MCF 10A (cell line): ENCODE data around the gene CAST. TPM values are rescaled to one million over a fixed set of nuclear protein-coding genes. Genes with fewer than 3 reads are reported as not detected.
A peak's percentile ranks its signal among the peaks of the same experiment; 100 is the strongest.

Experiments used
- BruUV-seq: library from RNA; stranded (reverse); fragments of 400-500 nt; replicated peaks from 2 replicates; lab custom pipeline; 2021; lab: Mats Ljungman, UMichigan
- CTCF ChIA-PET: fragments of 300-600 bp; sonication (Branson Sonifier 250); formaldehyde crosslinking; extraction: SDS; loops from one replicate; lab custom pipeline; 2021; ENCODE audit warnings: antibody characterized with exemption, inconsistent platforms; lab: Yijun Ruan, JAX
- POLR2A ChIA-PET: fragments of 300-600, 350-650 bp; sonication (Branson Sonifier 250); formaldehyde crosslinking; extraction: SDS; loops from one replicate; lab custom pipeline; 2020; ENCODE audit warnings: antibody characterized with exemption, inconsistent platforms; lab: Yijun Ruan, JAX
- DNase-seq: peaks from one replicate; pipeline ENCODE4 v3.0.0-alpha.2; 2018; ENCODE audit not compliant: unreplicated experiment
- H3K27ac Mint-ChIP-seq: one replicate; pipeline ENCODE4 v1.8.0; 2022; ENCODE audit warnings: mild to moderate bottlenecking, low read depth, mixed read lengths; ENCODE audit not compliant: unreplicated experiment
- H3K27me3 Mint-ChIP-seq: one replicate; pipeline ENCODE4 v1.8.0; 2022; ENCODE audit warnings: mixed read lengths; ENCODE audit not compliant: insufficient read depth, unreplicated experiment
- H3K36me3 Mint-ChIP-seq: one replicate; pipeline ENCODE4 v1.8.0; 2022; ENCODE audit warnings: mild to moderate bottlenecking, moderate library complexity, mixed read lengths; ENCODE audit not compliant: insufficient read depth, unreplicated experiment
- H3K4me1 Mint-ChIP-seq: one replicate; pipeline ENCODE4 v1.8.0; 2022; ENCODE audit warnings: mixed read lengths; ENCODE audit not compliant: insufficient read depth, unreplicated experiment
- H3K4me3 Mint-ChIP-seq: one replicate; pipeline ENCODE4 v1.8.0; 2022; ENCODE audit warnings: mild to moderate bottlenecking, moderate library complexity, mixed read lengths; ENCODE audit not compliant: unreplicated experiment
- H3K9me3 Mint-ChIP-seq: one replicate; pipeline ENCODE4 v1.8.0; 2022; ENCODE audit warnings: mixed read lengths; ENCODE audit not compliant: unreplicated experiment
- intact Hi-C: fragments of 100-400 bp; cut with micrococcal nuclease; formaldehyde crosslinking; loops from 2 replicates; pipeline ENCODE4 v1.14.1; 2022
- total RNA-seq: library from RNA; stranded (reverse); gene quantifications from 2 replicates; pipeline ENCODE4 v1.2.3, GENCODE V29; 2022
- TF ChIP-seq, protein P1 (sequence below): fragments of 200-600 bp; IDR thresholded peaks from one replicate; pipeline ENCODE4 v1.8.0; 2022; ENCODE audit warnings: antibody characterized with exemption, mild to moderate bottlenecking; ENCODE audit not compliant: unreplicated experiment

CAST gene
- total RNA-seq, 1 experiment from 2014 or later: 351 TPM

DNA sequence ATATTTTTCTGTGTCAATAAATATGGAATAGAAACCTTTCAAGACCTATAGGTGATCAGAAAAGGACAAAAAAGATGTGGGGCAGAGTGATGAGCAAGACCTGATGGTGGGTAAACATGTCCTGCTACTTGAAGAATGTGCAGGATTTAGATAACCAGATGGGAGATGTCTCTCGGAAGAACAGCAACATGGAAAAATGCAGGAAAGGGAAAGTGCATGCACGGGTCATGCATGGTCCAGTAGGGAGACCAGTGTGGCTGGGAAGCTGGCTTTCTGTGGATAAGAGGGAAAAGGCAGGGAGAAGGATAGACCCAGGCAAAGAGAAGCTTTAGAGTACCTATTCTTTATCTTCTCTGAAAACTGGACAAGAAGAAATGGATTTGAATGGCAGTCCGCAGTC, 7.1 kb upstream of the CAST start:
- Mint-ChIP-seq H3K27me3 (no peaks in the 10 kb centered on the region), H3K4me1 (peaks cover 31% of the 10 kb centered on the region)
- TF ChIP-seq, protein P1, sequence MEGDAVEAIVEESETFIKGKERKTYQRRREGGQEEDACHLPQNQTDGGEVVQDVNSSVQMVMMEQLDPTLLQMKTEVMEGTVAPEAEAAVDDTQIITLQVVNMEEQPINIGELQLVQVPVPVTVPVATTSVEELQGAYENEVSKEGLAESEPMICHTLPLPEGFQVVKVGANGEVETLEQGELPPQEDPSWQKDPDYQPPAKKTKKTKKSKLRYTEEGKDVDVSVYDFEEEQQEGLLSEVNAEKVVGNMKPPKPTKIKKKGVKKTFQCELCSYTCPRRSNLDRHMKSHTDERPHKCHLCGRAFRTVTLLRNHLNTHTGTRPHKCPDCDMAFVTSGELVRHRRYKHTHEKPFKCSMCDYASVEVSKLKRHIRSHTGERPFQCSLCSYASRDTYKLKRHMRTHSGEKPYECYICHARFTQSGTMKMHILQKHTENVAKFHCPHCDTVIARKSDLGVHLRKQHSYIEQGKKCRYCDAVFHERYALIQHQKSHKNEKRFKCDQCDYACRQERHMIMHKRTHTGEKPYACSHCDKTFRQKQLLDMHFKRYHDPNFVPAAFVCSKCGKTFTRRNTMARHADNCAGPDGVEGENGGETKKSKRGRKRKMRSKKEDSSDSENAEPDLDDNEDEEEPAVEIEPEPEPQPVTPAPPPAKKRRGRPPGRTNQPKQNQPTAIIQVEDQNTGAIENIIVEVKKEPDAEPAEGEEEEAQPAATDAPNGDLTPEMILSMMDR: no peak

DNA sequence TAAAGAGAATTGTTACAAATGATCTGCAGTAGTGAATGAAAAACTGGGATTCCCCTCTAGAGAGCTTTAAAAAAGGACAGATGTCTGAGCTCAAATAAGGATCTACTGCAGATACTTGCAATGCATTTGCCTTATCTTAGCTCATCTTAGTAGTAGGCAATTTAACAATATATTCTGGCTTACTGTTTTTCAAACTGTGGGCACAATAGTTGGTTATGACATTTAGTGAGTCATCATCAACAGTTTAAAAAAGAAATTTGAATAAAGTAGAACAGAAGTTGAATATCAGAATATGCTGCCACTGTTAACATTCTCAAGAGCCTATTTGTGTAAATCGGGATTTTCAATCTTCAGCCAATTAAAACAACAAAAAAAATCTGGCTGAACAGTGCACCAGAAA, 6.7 kb upstream of the CAST start:
- TF ChIP-seq, protein P1: no peak
- DNase-seq: peak; percentile 48
- no peak overlapping the region for H3K4me3 Mint-ChIP-seq
- intact Hi-C loops: no loop called here
- no peak overlapping the region for H3K27ac Mint-ChIP-seq
- H3K27me3 Mint-ChIP-seq: no peaks in the 10 kb centered on the region
- no peaks in the 10 kb centered on the region for H3K36me3 Mint-ChIP-seq
- no peaks in the 10 kb centered on the region for H3K9me3 Mint-ChIP-seq
- H3K4me1 Mint-ChIP-seq: peaks cover 35% of the 10 kb centered on the region
- no TSS peak for BruUV-seq
- ChIA-PET POLR2A (interaction anchor here (0.7 to 5.2 kb wide), 11 partner anchors 7 to 152 kb away, joined by 3 to 43 read pairs (median 4); partner anchors contain the start of genes CAST and ERAP1), CTCF (interaction anchor here (0.6 to 2.4 kb wide), 7 partner anchors 26 to 257 kb away, joined by 3 to 18 read pairs (median 3); no protein-coding TSS in a partner anchor)

More for the DNA sequence above, 7.1 kb upstream of the CAST start:
- Mint-ChIP-seq H3K36me3 (no peaks in the 10 kb centered on the region), H3K27ac (no peak overlapping the region), H3K9me3 (no peaks in the 10 kb centered on the region), H3K4me3 (no peak overlapping the region)
- ChIA-PET POLR2A (interaction anchor here (0.8 to 5.2 kb wide), 9 partner anchors 8 to 152 kb away, joined by 3 to 43 read pairs (median 6); partner anchors contain the start of genes CAST and ERAP1), CTCF (interaction anchor here (0.6 to 2.4 kb wide), 8 partner anchors 19 to 257 kb away, joined by 3 to 18 read pairs (median 3); no protein-coding TSS in a partner anchor)
- no TSS peak for BruUV-seq
- DNase-seq: no peak
- intact Hi-C loops: no loop called here

DNA sequence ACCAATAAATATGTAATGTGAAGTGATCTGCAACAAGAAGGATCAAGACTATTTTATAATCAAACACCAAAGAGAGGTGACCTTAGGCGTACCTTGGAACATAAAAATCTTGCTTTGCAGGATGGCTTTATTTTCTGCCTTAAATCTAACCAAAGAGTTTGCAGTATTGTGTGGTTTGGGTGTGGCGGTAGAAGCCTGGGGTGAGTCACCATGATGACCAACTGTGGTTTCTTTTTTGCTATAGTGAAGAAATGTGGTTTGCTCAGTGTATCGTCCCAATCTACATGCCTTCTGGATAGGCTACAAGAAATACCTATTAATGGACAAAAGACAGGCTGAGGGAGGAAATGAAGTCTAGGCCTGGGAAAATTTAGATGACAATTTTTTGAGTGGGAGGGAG, 5.1 kb upstream of the CAST start:
- peak overlapping the region; percentile 2 for H3K4me3 Mint-ChIP-seq
- H3K27me3 Mint-ChIP-seq: no peaks in the 10 kb centered on the region
- CTCF ChIA-PET: interaction anchor here (0.7 to 2.9 kb wide), 2 partner anchors 37 to 42 kb away, joined by 4 to 10 read pairs; no protein-coding TSS in a partner anchor

DNA sequence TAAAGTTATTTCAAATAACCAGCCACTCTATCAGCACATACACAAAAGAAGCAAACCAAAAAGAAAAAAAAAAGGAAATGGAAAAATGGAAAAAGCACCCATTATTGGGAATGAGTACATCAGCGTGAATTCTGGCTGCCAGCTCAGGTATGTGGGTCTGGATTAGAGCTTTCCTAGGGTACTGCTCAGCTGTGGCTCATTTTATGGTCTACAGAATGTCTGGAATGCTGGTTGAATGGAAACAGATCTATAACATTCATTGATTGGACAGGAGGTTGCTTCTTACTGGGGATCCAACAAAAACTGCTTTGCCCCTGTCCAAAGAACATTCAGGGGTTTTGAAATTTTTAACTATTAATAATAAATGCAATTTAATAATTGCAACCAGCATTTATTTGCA, 3.9 kb upstream of the CAST start:
- no peaks in the 10 kb centered on the region for H3K27me3 Mint-ChIP-seq
- H3K36me3 Mint-ChIP-seq: peaks cover 15% of the 10 kb centered on the region
- no peak overlapping the region for H3K4me3 Mint-ChIP-seq
- no TSS peak for BruUV-seq
- H3K9me3 Mint-ChIP-seq: no peaks in the 10 kb centered on the region
- CTCF ChIA-PET: interaction anchor here (0.6 to 2.9 kb wide), 2 partner anchors 30 to 44 kb away, joined by 3 to 10 read pairs; no protein-coding TSS in a partner anchor
- H3K27ac Mint-ChIP-seq: no peak overlapping the region
- intact Hi-C loops: no loop called here
- no peak for DNase-seq
- POLR2A ChIA-PET: interaction anchor here (0.8 to 1.3 kb wide), 2 partner anchors 22 to 44 kb away, joined by 3 read pairs; no protein-coding TSS in a partner anchor
- H3K4me1 Mint-ChIP-seq: peaks cover 43% of the 10 kb centered on the region
- TF ChIP-seq, protein P1: no peak

More for the DNA sequence above, 5.1 kb upstream of the CAST start:
- peaks cover 42% of the 10 kb centered on the region for H3K4me1 Mint-ChIP-seq
- no peaks in the 10 kb centered on the region for H3K9me3 Mint-ChIP-seq
- intact Hi-C loops: no loop called here
- peaks cover 6% of the 10 kb centered on the region for H3K36me3 Mint-ChIP-seq
- H3K27ac Mint-ChIP-seq: peak overlapping the region; percentile 69
- no TSS peak for BruUV-seq
- TF ChIP-seq, protein P1: no peak
- POLR2A ChIA-PET: interaction anchor here (0.6 to 5.2 kb wide), 8 partner anchors 12 to 765 kb away, joined by 3 to 43 read pairs (median 4); no protein-coding TSS in a partner anchor
- DNase-seq: peak; percentile 92
